PFSK-1 (cell line): Measurements from ENCODE around the gene GABBR2.

Experiments
- FOXP2 ChIP-seq: optimal IDR thresholded peaks from 2 replicates; pipeline ENCODE3; 2011; ENCODE audit warnings: borderline replicate concordance, control low read depth, inconsistent platforms; ENCODE audit not compliant: insufficient read depth; ENCODE audit errors: extremely low read length, extremely low read depth
- POLR2AphosphoS5 ChIP-seq: IDR thresholded peaks from 2 replicates; pipeline ENCODE4 v1.6.1; 2012; ENCODE audit warnings: low read depth, mild to moderate bottlenecking, control low read depth, low read length, moderate library complexity
- REST ChIP-seq, 2 experiments: IDR thresholded peaks; 2 replicates each; pipeline versions ENCODE4 v1.6.1 to v1.8.0; 2011 to 2012; ENCODE audit warnings: low read depth in 2 of 2, low read length in 2 of 2, control low read depth in 1 of 2, inconsistent platforms in 1 of 2, mild to moderate bottlenecking in 1 of 2, moderate library complexity in 1 of 2; ENCODE audit not compliant: insufficient read depth in 1 of 2
- SIN3A ChIP-seq: IDR thresholded peaks from 2 replicates; pipeline ENCODE4 v1.6.1; 2012; ENCODE audit warnings: mild to moderate bottlenecking, low read length, moderate library complexity, borderline replicate concordance; ENCODE audit not compliant: insufficient read depth
- TAF1 ChIP-seq: IDR thresholded peaks from 2 replicates; pipeline ENCODE4 v1.6.1; 2012; ENCODE audit warnings: low read length, control low read depth, borderline replicate concordance; ENCODE audit not compliant: insufficient read depth

The GABBR2 gene

GRCh38 chr9:98284754-98285153 lies 424.0 kb downstream of the GABBR2 start:
- TF ChIP-seq REST (IDR thresholded peaks at IDR 0.05; ENCODE audit: insufficient read depth in 1 of 2, low read depth in 2 of 2, low read length in 2 of 2) (peak; percentile 26 to 74; a peak in 2 of 4 replicates), SIN3A (no peak)

GRCh38 chr9:98281281-98281680 lies 427.5 kb downstream of the GABBR2 start:
- TF ChIP-seq TAF1 (no peak), SIN3A (no peak), POLR2AphosphoS5 (no peak), REST (IDR thresholded peaks at IDR 0.05; ENCODE audit: insufficient read depth in 1 of 2, low read depth in 2 of 2, low read length in 2 of 2) (no peak), FOXP2 (no peak)

GRCh38 chr9:98280574-98280973 lies 428.2 kb downstream of the GABBR2 start:
- TF ChIP-seq REST (IDR thresholded peaks at IDR 0.05; ENCODE audit: insufficient read depth in 1 of 2, low read depth in 2 of 2, low read length in 2 of 2) = no peak
- no peak for TF ChIP-seq TAF1
- no peak for TF ChIP-seq SIN3A
- TF ChIP-seq FOXP2 = no peak
- no peak for TF ChIP-seq POLR2AphosphoS5

- TF ChIP-seq REST (IDR thresholded peaks at IDR 0.05; ENCODE audit: insufficient read depth in 1 of 2, low read depth in 2 of 2, low read length in 2 of 2) (no peak), FOXP2 (no peak), SIN3A (no peak), TAF1 (no peak), POLR2AphosphoS5 (no peak)
These were observed 428.6 kb downstream of the GABBR2 start for GRCh38 chr9:98280162-98280561.

- TF ChIP-seq TAF1 (no peak), POLR2AphosphoS5 (no peak), FOXP2 (no peak), SIN3A (no peak), REST (IDR thresholded peaks at IDR 0.05; ENCODE audit: insufficient read depth in 1 of 2, low read depth in 2 of 2, low read length in 2 of 2) (no peak)
These were observed 431.7 kb downstream of the GABBR2 start for GRCh38 chr9:98276907-98277469.
